GM21515 (cell line): ENCODE measurements around the gene MCM9.

ENCODE experiments used
- ATAC-seq: cut with Tn5 transposase; IDR thresholded peaks from one replicate; pipeline ENCODE4 v1.9.1; 2021; ENCODE audit not compliant: unreplicated experiment

The MCM9 gene

DNA sequence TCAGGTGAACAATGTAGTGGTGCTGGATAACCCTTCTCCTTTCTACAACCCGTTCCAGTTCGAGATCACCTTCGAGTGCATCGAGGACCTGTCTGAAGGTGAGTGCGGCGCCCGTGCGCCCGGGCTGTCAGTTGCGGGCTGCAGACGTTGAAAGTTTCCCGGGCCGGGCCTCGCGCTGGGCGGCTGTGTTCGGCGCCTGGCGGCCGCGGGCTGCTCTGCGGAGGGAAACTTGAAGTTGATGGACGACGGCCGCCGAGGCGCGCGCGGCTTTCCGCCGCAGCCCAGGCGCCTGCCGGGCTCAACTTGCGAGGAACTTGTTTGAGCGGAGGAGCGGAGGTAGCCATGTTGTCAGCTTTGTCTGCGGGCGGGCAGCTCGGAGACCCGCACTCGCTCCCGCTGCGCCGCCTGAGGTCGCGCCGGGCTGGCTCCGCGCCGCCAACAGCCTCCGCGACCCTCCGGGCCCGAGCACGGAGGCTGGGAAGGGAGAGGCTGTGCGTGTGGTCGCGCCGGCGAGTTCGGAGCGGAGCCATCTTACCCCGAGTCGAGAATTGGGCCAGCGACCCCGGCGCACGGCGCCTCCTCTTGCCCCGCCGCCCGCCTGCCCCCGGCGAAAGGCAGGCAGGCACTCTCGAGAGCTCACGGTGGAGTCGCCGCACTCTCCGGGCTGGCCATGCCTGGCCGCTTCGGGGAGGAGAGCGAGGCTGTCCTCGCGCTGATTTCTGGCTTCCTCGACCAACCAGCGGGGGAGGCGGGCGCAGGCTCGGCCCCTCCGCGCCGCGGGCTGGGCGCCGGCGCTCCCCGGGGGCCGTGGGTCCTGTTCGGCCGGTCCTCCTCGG is 40.3 kb downstream of the MCM9 start:
- ATAC-seq = peak; percentile 41

DNA sequence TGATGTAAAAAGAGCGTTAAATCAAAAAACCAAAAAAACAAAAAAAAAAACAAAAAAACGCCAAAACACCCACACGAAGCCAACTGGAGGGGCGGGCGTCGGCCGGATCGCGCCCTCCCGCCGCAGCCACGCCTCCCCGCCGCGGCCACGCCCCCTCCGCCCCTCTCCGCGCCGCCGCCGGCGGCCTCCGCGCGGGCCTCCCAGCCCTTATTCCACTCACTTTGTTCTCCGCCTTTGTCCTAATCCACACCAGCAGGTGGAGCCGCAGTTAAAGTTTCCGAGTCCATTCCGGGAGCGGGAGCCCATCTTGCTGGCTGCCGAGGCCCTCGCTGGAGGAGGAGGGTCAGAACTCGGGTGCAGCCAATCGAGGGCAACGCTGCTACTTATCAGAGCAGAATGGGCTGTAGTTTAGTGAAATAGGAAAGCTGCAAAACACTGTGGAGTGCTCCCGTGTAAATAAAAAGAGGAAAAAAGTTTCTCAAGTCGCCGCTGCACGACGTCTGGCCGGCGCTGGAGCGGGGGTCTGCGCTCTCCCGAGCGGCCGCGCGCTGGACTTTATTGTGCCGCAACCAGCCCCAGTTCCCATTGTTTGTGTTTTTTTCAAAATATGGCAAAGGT is 41.0 kb downstream of the MCM9 start, which contains the start of gene ASF1A:
ASF1A (plus strand) TSS at position 346 of the 618 bp plus-strand sequence; CDS start at position 608, 262 bp downstream.
- peak; percentile 64 for ATAC-seq

GRCh38 chr6:118893064-118893806 is 41.7 kb downstream of the MCM9 start:
- ATAC-seq = peak; percentile 15

- ATAC-seq = no peak
Measured at GRCh38 chr6:118892355-118892991, 42.5 kb downstream of the MCM9 start.

DNA sequence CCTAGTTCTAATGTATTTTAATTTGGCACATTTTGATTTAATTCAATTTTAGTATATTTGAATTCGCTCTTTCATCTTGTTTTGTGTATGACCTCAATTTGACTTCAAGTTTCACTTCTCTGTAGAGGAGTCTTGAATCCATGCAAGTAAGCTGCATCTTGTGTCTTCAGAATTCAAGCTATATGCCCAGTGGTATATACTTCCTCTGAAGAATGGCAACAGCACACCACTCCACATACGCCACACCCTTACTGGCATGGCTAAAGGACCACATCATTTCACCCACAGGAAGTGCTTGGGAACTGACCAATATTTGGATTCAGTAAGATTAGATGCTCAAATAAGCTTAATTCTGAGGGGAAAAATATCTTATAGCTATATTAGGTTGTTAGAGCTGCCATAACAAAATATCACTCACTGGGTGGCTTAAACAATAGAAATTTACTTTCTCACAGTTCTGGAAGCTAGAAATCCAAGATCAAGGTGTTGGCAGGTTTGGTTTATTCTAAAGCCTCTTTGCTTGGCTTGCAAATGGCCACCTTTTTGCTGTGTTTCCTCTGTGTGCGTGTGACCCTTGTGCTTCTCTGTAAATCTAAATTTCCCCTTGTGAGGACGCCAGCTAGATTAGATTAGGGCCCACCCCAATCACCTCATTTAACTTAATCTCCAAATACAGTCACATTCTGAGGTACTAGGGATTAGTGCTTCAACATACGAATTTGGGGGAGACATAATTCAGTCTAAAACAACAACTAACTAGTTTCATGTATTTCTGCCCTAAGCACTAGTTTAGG is 43.8 kb downstream of the MCM9 start:
- peak; percentile 26 for ATAC-seq

- no peak for ATAC-seq
Measured at GRCh38 chr6:118889163-118889562, 45.8 kb downstream of the MCM9 start.

DNA sequence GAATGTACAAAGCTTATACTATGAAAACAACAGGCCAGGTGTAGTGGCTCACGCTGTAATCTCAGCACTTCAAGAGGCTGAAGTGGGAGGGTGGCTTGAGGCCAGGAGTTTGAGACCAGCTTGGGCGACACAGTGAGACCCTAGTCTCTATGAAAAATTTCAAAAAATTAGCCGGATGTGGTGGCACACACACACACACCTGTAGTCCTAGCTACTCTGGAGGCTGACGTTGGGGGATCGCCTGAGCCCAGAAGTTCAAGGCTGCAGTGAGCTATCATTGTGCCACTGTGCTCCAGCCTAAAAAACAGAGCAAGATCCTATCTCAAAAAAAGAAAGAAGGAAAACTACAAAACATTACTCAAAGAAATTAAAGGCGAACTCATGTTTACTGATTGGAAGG is 48.3 kb downstream of the MCM9 start:
- ATAC-seq = no peak

- no peak for ATAC-seq
Measured at GRCh38 chr6:118882314-118882905, 52.5 kb downstream of the MCM9 start.

DNA sequence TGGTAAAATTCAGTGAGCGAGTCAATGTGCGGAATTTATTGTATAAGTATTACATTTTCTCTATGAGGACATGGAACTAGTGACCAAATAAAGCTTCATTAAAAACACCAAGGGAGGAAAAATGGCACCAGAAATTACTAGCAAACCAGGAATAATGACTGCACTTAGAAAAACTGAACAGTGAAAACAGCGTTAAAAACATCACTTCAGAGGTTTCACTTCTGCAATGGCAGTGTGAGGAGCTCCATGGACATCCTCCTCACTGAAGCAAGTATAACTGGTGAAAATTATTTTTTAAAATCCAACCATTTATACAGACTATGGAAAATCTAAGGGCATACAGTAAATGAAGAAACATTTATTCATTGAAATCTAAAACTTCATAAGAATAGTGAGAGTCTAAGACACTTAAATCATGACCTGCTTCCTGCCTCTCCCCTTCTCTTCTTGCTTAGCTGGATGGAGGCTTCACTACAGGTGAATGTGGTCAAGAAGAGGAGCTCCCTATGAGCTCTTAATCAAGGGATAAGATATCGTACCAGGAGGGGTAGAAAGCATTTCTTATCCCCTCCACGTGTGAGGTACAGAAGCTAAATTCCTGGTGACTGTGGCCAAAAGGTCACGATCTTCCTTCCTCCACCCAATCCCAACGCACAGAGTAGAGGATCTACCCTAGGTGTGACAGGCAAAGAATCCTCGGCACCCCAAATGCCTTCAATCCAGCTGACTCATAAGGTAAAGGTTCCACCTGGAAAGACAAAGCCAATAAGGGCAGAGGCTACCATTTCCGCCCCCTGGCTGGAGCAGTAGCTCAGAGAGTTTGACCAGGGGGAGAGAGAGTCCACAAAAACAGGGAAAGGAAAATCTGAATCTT is 53.3 kb downstream of the MCM9 start:
- ATAC-seq = peak; percentile 92

GRCh38 chr6:118877806-118878205 is 57.2 kb downstream of the MCM9 start:
- no peak for ATAC-seq

DNA sequence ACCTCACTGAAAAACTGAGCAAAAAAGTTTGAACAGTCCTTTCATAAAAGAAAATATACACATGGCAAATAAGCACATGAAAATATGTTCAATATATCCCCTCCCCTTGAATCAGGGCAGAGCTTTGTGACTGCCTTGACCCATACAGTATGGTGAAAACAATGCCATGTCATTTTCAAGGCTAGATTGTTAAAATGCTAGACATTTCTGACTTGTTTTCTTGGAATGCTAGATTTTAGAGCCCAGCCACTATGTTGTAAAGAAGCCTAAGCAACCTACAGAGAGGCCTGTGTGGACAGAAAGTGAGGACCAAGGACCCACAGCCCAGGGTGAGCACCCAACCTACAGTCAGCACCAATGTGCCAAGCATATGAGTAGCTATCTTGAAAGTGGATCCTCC is 58.1 kb downstream of the MCM9 start:
- no peak for ATAC-seq

DNA sequence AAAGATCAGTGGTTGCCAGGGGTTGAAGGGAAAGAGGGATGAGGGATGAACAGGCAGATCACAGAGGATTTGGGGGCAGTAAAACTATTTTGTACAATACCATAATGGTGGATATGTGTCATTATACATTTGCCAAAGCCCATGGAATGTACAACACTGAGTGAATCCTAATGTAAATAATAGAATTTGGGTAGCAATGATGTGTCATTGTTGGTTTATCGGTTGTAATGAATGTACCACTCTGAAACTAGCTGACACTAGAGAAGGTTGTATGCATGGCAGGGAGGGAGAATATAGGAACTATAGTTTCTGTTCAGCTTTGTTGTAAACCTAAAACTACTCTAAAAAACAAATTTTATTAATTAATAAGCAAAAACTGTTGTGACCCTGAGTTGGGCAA is 58.8 kb downstream of the MCM9 start:
- ATAC-seq = no peak

- no peak for ATAC-seq
Measured at GRCh38 chr6:118875672-118876071, 59.3 kb downstream of the MCM9 start.

DNA sequence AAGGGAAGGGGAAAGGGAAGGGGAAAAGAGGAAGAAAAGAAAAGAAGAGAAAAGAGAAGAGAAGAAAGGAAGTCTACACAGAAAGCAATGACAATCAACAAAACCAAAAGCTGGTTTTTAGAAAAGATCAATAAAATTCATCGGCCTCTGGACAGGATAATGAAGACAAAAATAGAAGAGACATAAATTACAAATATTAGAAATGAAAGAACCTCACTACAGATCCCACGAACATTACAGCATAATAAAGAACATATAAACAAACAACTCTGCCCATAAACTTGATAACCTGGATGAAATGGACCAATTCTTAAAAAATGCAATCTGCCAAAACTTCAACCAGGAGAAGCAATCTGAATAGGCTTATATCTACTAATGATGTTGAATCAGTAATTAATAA is 61.7 kb downstream of the MCM9 start:
- no peak for ATAC-seq

GRCh38 chr6:118872726-118873125 is 62.2 kb downstream of the MCM9 start:
- ATAC-seq = no peak

GRCh38 chr6:118872318-118872717 is 62.6 kb downstream of the MCM9 start:
- no peak for ATAC-seq

GRCh38 chr6:118871331-118871730 is 63.6 kb downstream of the MCM9 start:
- ATAC-seq = no peak

- no peak for ATAC-seq
Measured at GRCh38 chr6:118869894-118870589, 64.9 kb downstream of the MCM9 start.

DNA sequence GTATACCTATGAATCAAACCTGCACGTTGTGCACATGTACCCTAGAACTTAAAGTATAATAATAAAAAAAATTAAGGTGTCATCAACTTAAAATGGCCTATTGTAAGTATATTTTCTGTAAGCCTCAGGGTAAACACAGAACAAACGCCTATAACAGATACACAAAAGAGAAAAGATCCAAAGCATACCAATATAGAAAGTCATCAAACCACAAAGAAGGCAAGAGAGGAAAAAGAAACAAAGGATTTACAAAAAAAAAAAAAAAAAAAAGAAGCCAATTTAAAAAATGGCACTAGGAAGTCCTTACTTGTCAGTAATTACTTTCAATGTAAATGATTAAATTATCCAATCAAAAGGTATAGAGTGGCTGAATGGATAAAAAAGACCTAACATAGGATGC is 65.6 kb downstream of the MCM9 start:
- no peak for ATAC-seq
